Breast epithelium (tissue), 4 donors: ENCODE results near the gene C19orf25. TPM values are rescaled to one million over a fixed set of nuclear protein-coding genes. Genes with fewer than 3 reads are reported as not detected.
A peak's percentile ranks its signal among the peaks of the same experiment; 100 is the strongest.

Experiments
- DNase-seq, 2 donors: peaks; one replicate each; pipeline ENCODE4 v3.0.0-alpha.2; 2019; ENCODE audit warnings: low spot score in 2 of 2
- H3K27ac ChIP-seq, 2 donors: fragments of 200-600 bp; sonication (generic) in 1 of 2; one replicate each; pipeline ENCODE4 v1.5.1; 2016 to 2019; ENCODE audit warnings: mild to moderate bottlenecking in 1 of 2
- H3K27me3 ChIP-seq, 2 donors: fragments of 200-600 bp; sonication (generic) in 1 of 2; one replicate each; pipeline versions ENCODE4 v1.5.1 to v1.6.0; 2017 to 2019; ENCODE audit warnings: control low read depth in 1 of 2, mild to moderate bottlenecking in 1 of 2
- H3K36me3 ChIP-seq: fragments of 200-600 bp; one replicate; pipeline ENCODE4 v1.5.1; 2019
- H3K4me1 ChIP-seq, 2 donors: fragments of 200-600 bp; sonication (generic); one replicate each; pipeline ENCODE4 v1.5.1; 2016 to 2019; ENCODE audit warnings: control low read depth in 1 of 2
- H3K4me3 ChIP-seq, 3 donors: fragments of 200-600 bp; sonication (generic); 1 replicate in 2 of 3; 2 replicates in 1 of 3; pipeline ENCODE4 v1.5.1; 2016 to 2019; ENCODE audit warnings: mild to moderate bottlenecking in 3 of 3, moderate library complexity in 2 of 3
- H3K9me3 ChIP-seq, 2 donors: fragments of 200-600 bp; sonication (generic) in 1 of 2; one replicate each; pipeline ENCODE4 v1.5.1; 2016 to 2019; ENCODE audit warnings: control low read depth in 1 of 2
- POLR2A ChIP-seq: fragments of 450-650 bp; IDR thresholded peaks from one replicate; pipeline ENCODE4 v1.6.1; 2016; ENCODE audit warnings: antibody characterized with exemption, mild to moderate bottlenecking, moderate library complexity
- POLR2AphosphoS5 ChIP-seq, 3 donors: sonication (generic); formaldehyde crosslinking; IDR thresholded peaks; one replicate each; pipeline ENCODE4 v1.6.1; 2017; ENCODE audit warnings: antibody characterized with exemption in 3 of 3
- intact Hi-C: fragments of 100-400 bp; cut with DNase I; formaldehyde crosslinking; loops from one replicate; pipeline ENCODE4 v1.15.1; 2023; ENCODE audit warnings: low total_unique reads
- total RNA-seq, 3 donors: library from RNA; depleted of rRNA; stranded (reverse); fragments of >200 nt; gene quantifications; one replicate each; pipeline ENCODE4 v1.1.0, GENCODE V29; 2016
- TF ChIP-seq, protein P1 (sequence below), 3 donors: fragments of 450-650 bp; IDR thresholded peaks; one replicate each; pipeline ENCODE4 v1.5.1; 2016 to 2017; ENCODE audit warnings: antibody characterized with exemption in 3 of 3, mild to moderate bottlenecking in 3 of 3, moderate library complexity in 3 of 3

C19orf25 gene
- total RNA-seq, 3 donors from 2014 or later, result 27.7 to 32.8 (median 28.7) TPM

GRCh38 chr19:1468821-1469254 is 10.2 kb downstream of the C19orf25 start:
- TF ChIP-seq POLR2A, result no peak
- no peak for TF ChIP-seq POLR2AphosphoS5 (IDR thresholded peaks at IDR 0.05)
- TF ChIP-seq, protein P1, sequence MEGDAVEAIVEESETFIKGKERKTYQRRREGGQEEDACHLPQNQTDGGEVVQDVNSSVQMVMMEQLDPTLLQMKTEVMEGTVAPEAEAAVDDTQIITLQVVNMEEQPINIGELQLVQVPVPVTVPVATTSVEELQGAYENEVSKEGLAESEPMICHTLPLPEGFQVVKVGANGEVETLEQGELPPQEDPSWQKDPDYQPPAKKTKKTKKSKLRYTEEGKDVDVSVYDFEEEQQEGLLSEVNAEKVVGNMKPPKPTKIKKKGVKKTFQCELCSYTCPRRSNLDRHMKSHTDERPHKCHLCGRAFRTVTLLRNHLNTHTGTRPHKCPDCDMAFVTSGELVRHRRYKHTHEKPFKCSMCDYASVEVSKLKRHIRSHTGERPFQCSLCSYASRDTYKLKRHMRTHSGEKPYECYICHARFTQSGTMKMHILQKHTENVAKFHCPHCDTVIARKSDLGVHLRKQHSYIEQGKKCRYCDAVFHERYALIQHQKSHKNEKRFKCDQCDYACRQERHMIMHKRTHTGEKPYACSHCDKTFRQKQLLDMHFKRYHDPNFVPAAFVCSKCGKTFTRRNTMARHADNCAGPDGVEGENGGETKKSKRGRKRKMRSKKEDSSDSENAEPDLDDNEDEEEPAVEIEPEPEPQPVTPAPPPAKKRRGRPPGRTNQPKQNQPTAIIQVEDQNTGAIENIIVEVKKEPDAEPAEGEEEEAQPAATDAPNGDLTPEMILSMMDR (IDR thresholded peaks at IDR 0.05), result no peak
- Histone ChIP-seq H3K4me1 (peaks cover 34 to 38% of the 10 kb centered on the region in 2 donors), H3K4me3 (peak overlapping the region in 2 of 3 donors; percentile 49 to 69), H3K36me3 (no peaks in the 10 kb centered on the region), H3K27ac (no peak overlapping the region), H3K9me3 (no peaks in the 10 kb centered on the region), H3K27me3 (peaks cover 28 to 69% of the 10 kb centered on the region in 2 donors)
- DNase-seq, result no peak
- intact Hi-C loops, result no loop called here

DNA sequence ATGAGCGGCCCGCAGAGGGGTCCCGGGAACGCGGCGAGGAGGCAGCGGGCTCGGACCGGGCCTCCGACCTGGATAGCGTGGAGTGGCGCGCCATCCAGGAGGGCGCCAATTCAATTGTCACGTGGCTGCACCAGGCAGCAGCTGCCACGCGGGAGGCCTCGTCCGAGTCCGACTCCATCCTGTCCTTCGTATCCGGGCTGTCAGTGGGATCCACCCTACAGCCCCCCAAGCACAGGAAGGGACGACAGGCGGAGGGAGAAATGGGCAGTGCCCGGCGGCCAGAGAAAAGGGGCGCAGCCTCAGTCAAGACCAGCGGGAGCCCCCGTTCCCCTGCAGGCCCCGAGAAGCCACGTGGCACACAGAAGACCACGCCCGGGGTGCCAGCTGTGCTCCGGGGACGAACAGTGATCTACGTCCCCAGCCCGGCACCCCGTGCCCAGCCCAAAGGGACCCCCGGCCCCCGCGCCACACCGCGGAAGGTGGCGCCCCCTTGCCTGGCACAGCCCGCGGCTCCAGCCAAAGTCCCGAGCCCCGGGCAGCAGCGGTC is 10.7 kb downstream of the C19orf25 start:
- Histone ChIP-seq H3K36me3 (no peaks in the 10 kb centered on the region), H3K9me3 (no peaks in the 10 kb centered on the region), H3K4me3 (peak overlapping the region in 2 of 3 donors; percentile 49 to 69), H3K27ac (no peak overlapping the region), H3K27me3 (peaks cover 28 to 68% of the 10 kb centered on the region in 2 donors), H3K4me1 (peaks cover 34 to 38% of the 10 kb centered on the region in 2 donors)
- no peak for DNase-seq
- TF ChIP-seq, protein P1 (IDR thresholded peaks at IDR 0.05), result no peak
- TF ChIP-seq POLR2AphosphoS5 (IDR thresholded peaks at IDR 0.05) (no peak), POLR2A (no peak)
- intact Hi-C loops, result no loop called here

GRCh38 chr19:1467490-1468273 is 11.3 kb downstream of the C19orf25 start:
- peak overlapping the region in 2 of 3 donors; percentile 49 to 69 for H3K4me3 ChIP-seq
- TF ChIP-seq POLR2A, result no peak
- no peak for TF ChIP-seq POLR2AphosphoS5 (IDR thresholded peaks at IDR 0.05)
- TF ChIP-seq, protein P1 (IDR thresholded peaks at IDR 0.05), result no peak
- peaks cover 28 to 64% of the 10 kb centered on the region in 2 donors for H3K27me3 ChIP-seq

GRCh38 chr19:1467215-1467489 is 11.9 kb downstream of the C19orf25 start:
- DNase-seq, result no peak
- peak overlapping the region in 1 of 3 donors; percentile 69 for H3K4me3 ChIP-seq
- no peaks in the 10 kb centered on the region for H3K36me3 ChIP-seq
- H3K27ac ChIP-seq, result no peak overlapping the region
- intact Hi-C loops, result no loop called here
- H3K4me1 ChIP-seq, result peaks cover 34 to 38% of the 10 kb centered on the region in 2 donors
- no peak for TF ChIP-seq POLR2AphosphoS5 (IDR thresholded peaks at IDR 0.05)
- TF ChIP-seq POLR2A, result no peak
- TF ChIP-seq, protein P1 (IDR thresholded peaks at IDR 0.05), result no peak
- peaks cover 28 to 59% of the 10 kb centered on the region in 2 donors for H3K27me3 ChIP-seq
- no peaks in the 10 kb centered on the region for H3K9me3 ChIP-seq

More at GRCh38 chr19:1467490-1468273, 11.3 kb downstream of the C19orf25 start:
- H3K36me3 ChIP-seq, result no peaks in the 10 kb centered on the region
- peaks cover 34 to 38% of the 10 kb centered on the region in 2 donors for H3K4me1 ChIP-seq
- no peak overlapping the region for H3K27ac ChIP-seq
- intact Hi-C loops, result no loop called here
- no peaks in the 10 kb centered on the region for H3K9me3 ChIP-seq
- no peak for DNase-seq
